Measurements from ENCODE around the gene PKNOX1. TPM values are rescaled to one million over a fixed set of nuclear protein-coding genes. Genes with fewer than 3 reads are reported as not detected.

PKNOX1 gene
- total RNA-seq, 1 experiment from 2014 or later, result 12.7 TPM

- ChIA-PET POLR2A (no interaction called here), CTCF (no interaction called here), RAD21 (ENCODE audit: low non-redundant PET in 1 of 2, low total read pairs in 2 of 2, uncharacterized antibody in 2 of 2, unreplicated experiment in 2 of 2) (no interaction called here)
- TF ChIP-seq CEBPB (IDR thresholded peaks at IDR 0.05; ENCODE audit: low read depth) (no peak), ZFX (IDR thresholded peaks at IDR 0.05) (no peak), EZH2phosphoT487 (IDR thresholded peaks at IDR 0.05; ENCODE audit: borderline replicate concordance) (no peak)
- BruUV-seq (replicated peaks), result no TSS peak
- no peaks in the 10 kb centered on the region for H3K27me3 ChIP-seq (ENCODE audit: insufficient read depth, low read length)
- no peak for DNase-seq (ENCODE audit: low read depth, low spot score)
- H3K27ac ChIP-seq (ENCODE audit: low read depth, low read length), result no peak overlapping the region
- no peaks in the 10 kb centered on the region for H3K9me3 ChIP-seq (ENCODE audit: control insufficient read depth in 1 of 2, insufficient read depth in 1 of 2, low read depth in 1 of 2, low read length in 2 of 2)
- H4K20me1 ChIP-seq (ENCODE audit: insufficient read depth), result no peaks in the 10 kb centered on the region
- H3K9me2 ChIP-seq (ENCODE audit: insufficient read depth), result no peaks in the 10 kb centered on the region
- H3K4me2 ChIP-seq (ENCODE audit: low read length), result no peak overlapping the region
- no peak overlapping the region for H3K9ac ChIP-seq (ENCODE audit: low read length)
- H3K4me3 ChIP-seq (replicated peaks in 1 of 2; ENCODE audit: low read depth in 1 of 2, low read length in 2 of 2), result no peak overlapping the region
- no peaks in the 10 kb centered on the region for H3K79me2 ChIP-seq (ENCODE audit: insufficient read depth, low read length)
- ATAC-seq, result no peak
- intact Hi-C loops (cut with micrococcal nuclease), result no loop called here
- no peaks in the 10 kb centered on the region for H3K36me3 ChIP-seq (ENCODE audit: control insufficient read depth in 1 of 2, insufficient read depth in 2 of 2, low read length in 2 of 2)
- peaks cover 26 to 30% of the 10 kb centered on the region in 2 experiments for H3K4me1 ChIP-seq (ENCODE audit: control insufficient read depth in 1 of 2, insufficient read depth in 2 of 2, low read length in 2 of 2)
- H2AFZ ChIP-seq (ENCODE audit: low read depth, low read length, poor library complexity, severe bottlenecking), result no peak overlapping the region
Observed at GRCh38 chr21:42959728-42960127, 14.6 kb upstream of the PKNOX1 start.

GRCh38 chr21:42962380-42963007, 11.9 kb upstream of the PKNOX1 start:
- POLR2A ChIA-PET, result interaction anchor here (1.8 kb wide), 1 partner anchor 12 kb away, joined by 5 read pairs; the partner anchor contains the start of gene PKNOX1
- H2AFZ ChIP-seq (ENCODE audit: low read depth, low read length, poor library complexity, severe bottlenecking), result no peak overlapping the region
- no peak overlapping the region for H3K9ac ChIP-seq (ENCODE audit: low read length)
- RAD21 ChIA-PET (ENCODE audit: low non-redundant PET in 1 of 2, low total read pairs in 2 of 2, uncharacterized antibody in 2 of 2, unreplicated experiment in 2 of 2), result no interaction called here
- no peaks in the 10 kb centered on the region for H3K79me2 ChIP-seq (ENCODE audit: insufficient read depth, low read length)
- no peaks in the 10 kb centered on the region for H4K20me1 ChIP-seq (ENCODE audit: insufficient read depth)
- H3K9me2 ChIP-seq (ENCODE audit: insufficient read depth), result no peaks in the 10 kb centered on the region
- no peak overlapping the region for H3K4me3 ChIP-seq (replicated peaks in 1 of 2; ENCODE audit: low read depth in 1 of 2, low read length in 2 of 2)
- CTCF ChIA-PET, result no interaction called here
- H3K4me1 ChIP-seq (ENCODE audit: control insufficient read depth in 1 of 2, insufficient read depth in 2 of 2, low read length in 2 of 2), result peaks cover 2 to 4% of the 10 kb centered on the region in 2 experiments; a peak in 3 of 4 replicates
- DNase-seq (ENCODE audit: low read depth, low spot score) (no peak), ATAC-seq (no peak)
- H3K27ac ChIP-seq (ENCODE audit: low read depth, low read length), result no peak overlapping the region
- intact Hi-C loops (cut with micrococcal nuclease), result no loop called here
- BruUV-seq (replicated peaks), result no TSS peak
- H3K27me3 ChIP-seq (ENCODE audit: insufficient read depth, low read length), result no peaks in the 10 kb centered on the region
- H3K4me2 ChIP-seq (ENCODE audit: low read length), result no peak overlapping the region
- H3K9me3 ChIP-seq (ENCODE audit: control insufficient read depth in 1 of 2, insufficient read depth in 1 of 2, low read depth in 1 of 2, low read length in 2 of 2), result no peaks in the 10 kb centered on the region
- no peaks in the 10 kb centered on the region for H3K36me3 ChIP-seq (ENCODE audit: control insufficient read depth in 1 of 2, insufficient read depth in 2 of 2, low read length in 2 of 2)
- no peak for TF ChIP-seq SP1 (IDR thresholded peaks at IDR 0.05; ENCODE audit: low read depth)
- no peak for TF ChIP-seq CTCF (IDR thresholded peaks at IDR 0.05 in 2 of 3, conservative IDR thresholded peaks at IDR 0.05 in 1 of 3; ENCODE audit: borderline replicate concordance in 1 of 3, insufficient read depth in 1 of 3, low read depth in 2 of 3, low read length in 2 of 3)
- no peak for TF ChIP-seq REST (IDR thresholded peaks at IDR 0.05; ENCODE audit: low read depth)
- TF ChIP-seq ZNF274 (IDR thresholded peaks at IDR 0.05; ENCODE audit: low read depth, low read length), result no peak
- no peak for TF ChIP-seq EZH2phosphoT487 (IDR thresholded peaks at IDR 0.05; ENCODE audit: borderline replicate concordance)
- TF ChIP-seq EZH2 (IDR thresholded peaks at IDR 0.05), result no peak
- TF ChIP-seq JUND (IDR thresholded peaks at IDR 0.05), result no peak
- no peak for TF ChIP-seq ZBTB33 (IDR thresholded peaks at IDR 0.05; ENCODE audit: extremely low read depth, insufficient replicate concordance, low read length)
- no peak for TF ChIP-seq FOSL1 (IDR thresholded peaks at IDR 0.05; ENCODE audit: low read depth)
- TF ChIP-seq CBX3 (IDR thresholded peaks at IDR 0.05; ENCODE audit: low read depth), result no peak

Data from HCT116 (cell line).